Activated CD8-positive, alpha-beta memory T cell treated with anti-CD3 and anti-CD28 coated beads, Interleukin-2, amount 50 U/mL, for 24 hours (primary cell): Measurements from ENCODE around the gene VWA5B2.
"Not testable (repeated sequence)": the region's sequence is repeated elsewhere in the genome, so short reads cannot be mapped to it uniquely, and the experiment has no call there.

Experiments
- DNase-seq: peaks from one replicate; pipeline ENCODE4 v3.0.0-alpha.2; 2020; ENCODE audit errors: extremely low read depth

VWA5B2 gene

GRCh38 chr3:184241447-184242296, 12.3 kb downstream of the VWA5B2 start:
- no peak for DNase-seq

GRCh38 chr3:184242297-184242685, 12.9 kb downstream of the VWA5B2 start:
- no peak for DNase-seq

GRCh38 chr3:184248454-184249411, 19.3 kb downstream of the VWA5B2 start, which contains the start of gene ALG3:
Gene ALG3 (minus strand): TSS chr3:184248962. CDS start chr3:184248940, 22 bp downstream.
- DNase-seq = peak; percentile 66

DNA sequence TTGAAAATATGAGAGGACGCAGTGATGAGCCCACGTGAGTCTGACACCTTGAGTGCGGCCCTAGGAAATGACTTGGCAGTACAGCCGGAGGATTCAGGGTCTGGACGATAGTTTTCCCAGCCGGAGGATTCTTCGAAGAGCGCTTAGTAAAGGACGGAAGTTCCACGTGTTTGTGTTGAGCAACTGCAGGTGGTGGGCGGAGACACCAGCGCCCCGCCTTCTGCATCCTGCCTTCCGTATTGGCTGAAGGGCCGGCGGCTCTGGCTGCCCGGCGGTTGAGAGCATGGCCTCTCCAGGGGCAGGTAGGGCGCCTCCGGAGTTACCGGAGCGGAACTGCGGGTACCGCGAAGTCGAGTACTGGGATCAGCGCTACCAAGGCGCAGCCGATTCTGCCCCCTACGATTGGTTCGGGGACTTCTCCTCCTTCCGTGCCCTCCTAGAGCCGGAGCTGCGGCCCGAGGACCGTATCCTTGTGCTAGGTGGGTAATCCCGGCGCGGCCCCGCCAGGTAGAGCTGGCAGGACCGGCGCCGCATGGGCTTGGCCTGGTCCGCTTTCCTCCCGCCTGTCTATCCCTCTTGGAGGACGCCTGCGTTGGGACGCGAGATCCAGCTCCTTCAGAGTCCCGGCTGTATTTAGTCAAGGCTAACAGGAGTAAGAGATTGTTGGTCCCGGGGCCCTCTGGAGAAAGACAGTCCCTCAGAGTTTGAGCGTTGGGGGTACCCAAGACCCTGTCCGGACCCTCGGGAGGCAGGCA, 20.2 kb downstream of the VWA5B2 start, which contains the start of gene EEF1AKMT4:
EEF1AKMT4 (plus strand) TSS at position 261 of the 755 bp plus-strand sequence; CDS start at position 284, 23 bp downstream.
- peak; percentile 87 for DNase-seq

DNA sequence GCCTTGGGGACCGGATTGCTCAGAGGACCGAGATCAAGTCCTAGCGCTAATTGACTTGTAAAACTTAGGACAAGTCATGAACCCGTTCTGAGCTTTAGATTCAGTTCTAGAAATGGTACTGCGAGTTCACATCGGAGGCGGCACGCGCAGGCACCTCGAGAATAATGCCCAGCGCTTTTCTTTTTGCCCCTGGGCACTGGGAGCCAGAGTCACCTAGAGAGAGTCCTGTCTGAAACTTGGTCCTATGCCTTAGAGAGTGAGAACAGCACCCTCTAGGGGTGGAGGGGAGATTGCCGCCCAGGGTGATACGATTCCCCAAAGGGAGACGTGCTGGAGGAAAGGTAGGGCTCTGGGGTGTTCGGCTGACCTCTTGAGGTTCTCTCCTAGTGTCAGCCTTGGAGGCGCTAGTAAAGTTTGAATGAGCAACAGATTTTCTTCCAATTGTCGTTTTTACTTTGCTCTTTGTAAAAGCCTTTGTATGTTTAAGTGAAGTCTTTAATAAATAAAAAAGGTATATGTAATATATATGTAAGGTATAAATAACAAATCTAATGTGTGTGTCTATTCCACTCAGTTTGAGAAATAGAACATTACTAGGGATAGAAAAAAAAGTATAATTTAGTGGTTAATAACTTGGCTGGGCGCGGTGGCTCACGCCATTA, 20.9 kb downstream of the VWA5B2 start:
- DNase-seq = peak; percentile 82

GRCh38 chr3:184255291-184256039, 26.1 kb downstream of the VWA5B2 start:
- no peak for DNase-seq

DNA sequence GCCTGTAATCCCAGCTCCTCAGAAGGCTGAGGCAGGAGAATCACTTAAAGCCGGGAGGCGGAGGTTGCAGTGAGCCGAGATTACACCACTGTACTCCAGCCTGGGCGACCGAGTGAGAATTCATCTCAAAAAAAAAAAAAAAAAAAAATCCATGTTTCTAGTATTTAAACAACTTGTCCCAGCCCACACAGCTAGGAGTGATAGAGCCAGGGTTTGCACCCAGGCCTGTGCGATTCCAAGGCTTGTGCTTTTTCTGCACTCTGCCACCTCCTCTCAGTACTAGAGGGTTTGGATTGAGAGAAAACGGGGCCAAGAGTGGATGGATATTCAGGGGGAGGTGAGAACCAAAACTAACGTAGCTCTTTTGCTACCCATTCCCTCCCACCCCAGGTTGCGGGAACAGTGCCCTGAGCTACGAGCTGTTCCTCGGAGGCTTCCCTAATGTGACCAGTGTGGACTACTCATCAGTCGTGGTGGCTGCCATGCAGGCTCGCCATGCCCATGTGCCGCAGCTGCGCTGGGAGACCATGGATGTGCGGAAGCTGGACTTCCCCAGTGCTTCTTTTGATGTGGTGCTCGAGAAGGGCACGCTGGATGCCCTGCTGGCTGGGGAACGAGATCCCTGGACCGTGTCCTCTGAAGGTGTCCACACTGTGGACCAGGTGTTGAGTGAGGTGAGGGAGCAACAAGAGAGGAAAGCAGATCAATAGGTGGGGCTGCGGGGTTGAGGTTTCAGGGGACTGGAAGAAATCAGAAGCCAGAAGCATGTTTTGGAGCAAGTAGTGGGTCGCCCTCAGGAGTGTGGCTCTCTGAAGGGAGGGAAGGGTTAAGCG, 27.9 kb downstream of the VWA5B2 start:
- DNase-seq = no peak

- DNase-seq = no peak
Observed at GRCh38 chr3:184258926-184259325, 29.5 kb downstream of the VWA5B2 start.

DNA sequence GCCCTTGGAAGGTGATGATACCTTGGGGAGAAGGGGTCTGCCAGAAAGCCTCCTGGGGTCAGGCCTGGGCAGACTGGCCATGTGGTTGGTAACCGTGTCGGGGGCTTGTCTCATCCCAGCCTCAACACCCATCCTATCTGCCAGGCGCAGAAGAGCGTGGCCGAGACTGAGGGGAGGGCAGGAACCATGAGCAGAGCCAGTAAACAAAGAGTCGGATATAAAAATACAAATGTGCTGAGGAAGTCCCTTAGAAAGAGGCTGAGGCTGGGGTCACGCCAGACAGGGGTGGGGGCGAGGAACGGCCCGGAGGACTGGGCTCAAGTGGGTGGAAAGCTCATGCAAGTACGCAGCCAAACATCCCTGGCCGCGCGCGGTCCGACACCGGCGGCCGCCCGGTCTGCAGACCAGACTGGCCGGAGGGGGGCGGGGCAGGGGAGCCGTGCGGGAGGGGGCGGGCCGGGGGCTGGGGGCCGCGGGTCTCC, 30.1 kb downstream of the VWA5B2 start:
- DNase-seq = no peak

DNA sequence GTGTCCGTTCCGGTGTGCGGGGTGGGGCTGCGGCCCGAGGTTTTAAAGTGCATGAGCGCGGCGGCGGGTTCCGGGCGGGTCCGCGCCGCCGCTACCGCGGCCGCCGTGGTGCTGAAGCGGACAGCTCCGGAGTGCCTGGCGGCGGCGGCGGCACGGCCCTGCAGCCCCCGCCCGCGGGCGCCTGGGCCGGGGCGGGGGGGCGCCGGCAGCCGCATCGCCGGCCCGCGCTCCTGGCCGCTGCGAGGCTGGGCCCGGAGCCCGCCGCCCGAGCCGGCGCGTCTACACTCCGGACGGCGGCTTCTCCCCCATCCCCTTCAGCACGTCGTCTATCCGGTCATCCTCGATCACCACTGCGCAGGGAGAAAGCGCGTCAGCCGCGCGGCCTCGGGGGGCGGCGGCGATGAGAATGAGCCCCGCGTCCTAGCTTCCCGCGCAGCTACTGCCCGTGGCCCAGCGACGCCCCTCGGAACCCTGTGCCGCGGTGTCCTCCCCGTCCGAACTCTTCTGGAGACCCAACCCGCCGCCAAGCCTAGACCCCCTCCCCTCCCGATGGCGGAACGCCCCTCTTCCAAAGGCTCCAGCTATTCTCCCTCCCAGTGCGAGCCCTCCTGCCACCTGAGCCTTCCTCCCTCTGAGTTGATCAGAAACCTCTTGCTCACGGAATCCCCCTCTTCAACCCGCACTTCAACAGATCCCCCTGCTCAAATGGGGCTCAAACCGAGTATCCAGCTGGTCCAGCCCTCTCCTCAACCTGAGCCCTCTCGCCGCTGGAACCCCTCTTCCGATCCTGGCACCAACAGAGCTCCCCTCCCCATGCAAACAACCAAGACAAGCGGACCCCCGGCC, 30.7 kb downstream of the VWA5B2 start:
- DNase-seq = no peak

DNA sequence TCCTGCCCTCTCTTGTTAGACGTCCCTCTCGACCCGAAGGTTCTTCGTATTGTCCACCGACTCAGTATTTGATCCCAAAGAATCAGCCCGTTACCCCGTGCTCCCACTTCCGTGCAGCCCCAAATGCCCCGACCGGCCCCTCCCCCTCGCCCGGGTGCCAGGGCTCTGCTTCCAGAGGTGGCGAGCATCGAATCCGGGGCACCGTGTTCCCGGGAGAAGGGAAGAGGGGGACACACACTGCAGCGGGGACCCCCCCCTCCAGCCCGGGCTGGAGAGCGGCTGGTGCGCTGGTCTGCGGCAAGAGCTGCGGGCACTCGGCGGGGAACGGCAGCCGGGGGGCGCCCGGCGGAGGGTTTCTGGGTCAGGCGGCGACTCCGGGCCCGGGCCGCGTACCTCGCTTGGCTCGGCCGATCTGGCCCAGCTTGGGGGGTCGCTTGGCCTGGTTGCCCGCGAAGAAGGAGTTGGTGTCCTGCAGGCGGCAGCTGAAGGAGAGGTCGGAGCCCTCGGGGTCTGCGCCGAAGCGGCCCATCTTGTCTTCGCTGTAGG, 31.4 kb downstream of the VWA5B2 start:
- no peak for DNase-seq

GRCh38 chr3:184261270-184261853, 32.0 kb downstream of the VWA5B2 start, which contains the start of gene CAMK2N2:
Gene CAMK2N2 (minus strand): TSS chr3:184261553. CDS start chr3:184261285, 268 bp downstream.
- no peak for DNase-seq

DNA sequence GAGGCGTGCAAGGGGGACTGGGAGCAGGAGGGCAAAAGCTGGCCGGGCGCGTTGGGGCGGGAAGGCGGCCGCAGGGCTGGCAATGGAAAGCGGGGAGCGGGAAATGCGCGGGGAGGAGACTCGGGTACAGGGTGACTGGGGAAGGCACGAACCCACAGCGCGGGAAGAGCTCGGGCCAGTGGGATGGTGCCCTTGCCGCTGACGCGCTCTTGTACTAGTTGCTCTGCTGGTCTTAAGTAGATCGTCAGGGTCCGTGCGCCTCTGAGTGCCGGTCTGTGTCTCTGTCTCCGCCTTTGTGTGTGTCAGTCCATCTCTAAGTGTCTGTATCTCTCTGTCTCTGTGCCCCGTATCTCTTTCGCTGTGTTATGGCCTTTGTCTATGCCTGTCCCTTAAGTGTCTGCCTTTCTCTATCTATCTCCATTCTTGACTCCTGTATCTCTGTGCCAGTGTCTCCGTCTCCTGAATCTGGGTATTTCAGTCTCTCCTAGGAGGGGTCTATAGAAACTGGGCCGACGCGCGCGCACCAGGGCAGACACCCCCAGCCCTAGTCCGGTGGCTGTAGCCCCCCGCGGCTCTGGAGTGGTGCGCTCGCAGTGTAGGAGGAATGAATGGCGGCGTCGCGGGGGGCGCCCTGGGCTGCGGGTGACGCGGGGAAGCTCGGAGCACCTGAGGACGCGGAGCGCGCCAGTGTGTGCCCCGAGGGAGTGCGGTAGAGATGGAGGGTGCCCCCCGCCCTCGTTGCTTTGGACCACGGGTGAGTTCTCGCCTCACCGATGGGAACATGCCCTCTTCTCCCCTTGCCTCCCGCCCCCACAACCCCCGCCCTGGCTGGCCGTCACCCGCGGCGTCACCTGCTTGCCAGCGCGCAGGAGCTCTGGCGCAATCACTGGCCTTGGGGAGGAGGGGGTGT, 32.7 kb downstream of the VWA5B2 start:
- DNase-seq = no peak

GRCh38 chr3:184262764-184263179, 33.4 kb downstream of the VWA5B2 start:
- DNase-seq = no peak

DNA sequence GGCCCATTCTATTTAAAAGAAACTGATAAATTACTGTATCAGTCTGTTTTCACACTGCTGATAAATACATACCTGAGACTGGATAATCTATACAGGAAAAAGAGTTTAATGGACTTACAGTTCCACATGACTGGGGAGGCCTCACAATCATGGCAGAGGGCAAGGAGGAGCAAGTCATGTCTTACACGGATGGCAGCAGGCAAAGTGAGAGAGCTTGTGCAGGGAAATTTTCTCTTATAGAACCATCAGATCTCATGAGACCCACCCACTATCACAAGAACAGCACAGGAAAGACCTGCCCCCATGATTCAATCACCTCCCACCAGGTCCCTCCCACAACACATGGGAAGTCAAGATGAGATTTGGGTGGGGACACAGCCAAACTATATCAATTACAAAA, 37.9 kb downstream of the VWA5B2 start:
- not testable (repeated sequence) for DNase-seq

- DNase-seq = no peak
Observed at GRCh38 chr3:184272269-184272668, 42.9 kb downstream of the VWA5B2 start.

DNA sequence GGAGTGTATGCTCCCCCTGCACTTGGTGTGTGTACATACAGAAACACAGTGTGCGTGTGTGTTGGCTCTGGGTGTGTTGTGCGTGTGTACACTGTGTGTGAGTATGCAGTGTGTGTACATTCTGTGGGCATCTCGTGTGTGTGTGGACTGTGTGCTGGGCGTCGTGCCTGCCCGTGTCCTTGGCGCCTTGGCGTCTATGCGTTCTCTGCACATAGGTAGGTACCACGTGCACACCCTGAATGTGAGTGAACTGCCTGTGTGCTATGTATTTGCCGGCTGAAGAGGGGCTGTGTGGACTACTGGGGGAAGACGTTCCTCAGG, 46.0 kb downstream of the VWA5B2 start:
- DNase-seq = no peak
